GM21619 (cell line): ENCODE data around the gene CNOT11.
A peak's percentile ranks its signal among the peaks of the same experiment; 100 is the strongest.
"Not testable (repeated sequence)": the region's sequence is repeated elsewhere in the genome, so short reads cannot be mapped to it uniquely, and the experiment has no call there.

ENCODE experiments used
- ATAC-seq: cut with Tn5 transposase; IDR thresholded peaks from one replicate; pipeline ENCODE4 v1.9.1; 2021; ENCODE audit not compliant: unreplicated experiment

Gene CNOT11

GRCh38 chr2:101252408-101253012 lies at the start of gene CNOT11:
CNOT11 (plus strand) TSS chr2:101252886; CDS start chr2:101252965, 79 bp downstream.
- peak; percentile 83 for ATAC-seq

- no peak for ATAC-seq
Measured at GRCh38 chr2:101204400-101205115, 48.1 kb upstream of the CNOT11 start.

- ATAC-seq, result no peak
Measured at GRCh38 chr2:101205521-101206479, 46.9 kb upstream of the CNOT11 start.

GRCh38 chr2:101208830-101209229 lies 43.9 kb upstream of the CNOT11 start:
- no peak for ATAC-seq

GRCh38 chr2:101219246-101219645 lies 33.4 kb upstream of the CNOT11 start:
- ATAC-seq, result no peak

GRCh38 chr2:101220091-101220490 lies 32.6 kb upstream of the CNOT11 start:
- ATAC-seq, result not testable (repeated sequence)

GRCh38 chr2:101223814-101224231 lies 28.9 kb upstream of the CNOT11 start:
- peak; percentile 99 for ATAC-seq

- no peak for ATAC-seq
Measured at GRCh38 chr2:101230541-101231001, 22.1 kb upstream of the CNOT11 start.

GRCh38 chr2:101231240-101231639 lies 21.4 kb upstream of the CNOT11 start:
- no peak for ATAC-seq

- no peak for ATAC-seq
Measured at GRCh38 chr2:101231937-101232730, 20.6 kb upstream of the CNOT11 start.

- ATAC-seq, result no peak
Measured at GRCh38 chr2:101232770-101233169, 19.9 kb upstream of the CNOT11 start.

GRCh38 chr2:101234169-101234938 lies 18.3 kb upstream of the CNOT11 start:
- ATAC-seq, result no peak

- ATAC-seq, result not testable (repeated sequence)
Measured at GRCh38 chr2:101235956-101236355, 16.7 kb upstream of the CNOT11 start.

GRCh38 chr2:101237944-101238343 lies 14.7 kb upstream of the CNOT11 start:
- not testable (repeated sequence) for ATAC-seq

- ATAC-seq, result no peak
Measured at GRCh38 chr2:101238930-101239759, 13.5 kb upstream of the CNOT11 start.

GRCh38 chr2:101239760-101240118 lies 12.9 kb upstream of the CNOT11 start:
- ATAC-seq, result not testable (repeated sequence)

GRCh38 chr2:101240694-101241093 lies 12.0 kb upstream of the CNOT11 start:
- not testable (repeated sequence) for ATAC-seq

- ATAC-seq, result no peak
Measured at GRCh38 chr2:101241158-101241557, 11.5 kb upstream of the CNOT11 start.

- not testable (repeated sequence) for ATAC-seq
Measured at GRCh38 chr2:101244373-101244772, 8.3 kb upstream of the CNOT11 start.
